Frontal cortex (tissue), 4 donors: Measurements from ENCODE around the gene DDIAS. TPM values are rescaled to one million over a fixed set of nuclear protein-coding genes. Genes with fewer than 3 reads are reported as not detected.

Experiments
- DNase-seq, 2 donors: peaks; one replicate each; pipeline ENCODE4 v3.0.0; 2012; ENCODE audit warnings: low spot score in 2 of 2
- FAIRE-seq: peaks from 2 replicates; lab custom pipeline; 2012; peaks lifted over from hg19 to GRCh38; lab: Jason Lieb, UNC
- total RNA-seq: library from RNA; depleted of rRNA; stranded (reverse); fragments of >200 nt; gene quantifications from one replicate; pipeline ENCODE4 v1.2.3, GENCODE V29; 2014
- donor health status: control.
- donor health status: control.
- donor health status: control.

The DDIAS gene
- total RNA-seq, 1 donor from 2014 or later = 1.6 TPM

- FAIRE-seq = no peak
- DNase-seq = no peak
Measured at GRCh38 chr11:82889133-82890001, 12.2 kb upstream of the DDIAS start.

- FAIRE-seq (no peak), DNase-seq (no peak)
Measured at GRCh38 chr11:82890002-82890341, 11.6 kb upstream of the DDIAS start.

- no peak for DNase-seq
- FAIRE-seq = no peak
Measured at GRCh38 chr11:82890936-82891335, 10.6 kb upstream of the DDIAS start.

- no peak for FAIRE-seq
- no peak for DNase-seq
Measured at GRCh38 chr11:82892611-82893169, 8.8 kb upstream of the DDIAS start.

- no peak for FAIRE-seq
- DNase-seq = no peak
Measured at GRCh38 chr11:82895437-82896091, 6.0 kb upstream of the DDIAS start.

- DNase-seq (no peak), FAIRE-seq (no peak)
Measured at GRCh38 chr11:82896183-82896582, 5.4 kb upstream of the DDIAS start.

GRCh38 chr11:82898241-82898640 lies 3.3 kb upstream of the DDIAS start:
- no peak for DNase-seq
- no peak for FAIRE-seq

GRCh38 chr11:82899186-82899820 lies 2.2 kb upstream of the DDIAS start:
- no peak for FAIRE-seq
- DNase-seq = no peak

- DNase-seq (no peak), FAIRE-seq (no peak)
Measured at GRCh38 chr11:82899957-82900276, 1.6 kb upstream of the DDIAS start.

- DNase-seq (peak; percentile 52 to 84), FAIRE-seq (no peak)
Measured at GRCh38 chr11:82900277-82901164, 1.0 kb upstream of the DDIAS start, which contains the start of gene PRCP. PRCP (minus strand) TSS chr11:82900430; CDS start chr11:82900402, 28 bp downstream.

- DNase-seq (no peak), FAIRE-seq (no peak)
Measured at GRCh38 chr11:82901922-82902485, 468 bp downstream of the DDIAS start.

- FAIRE-seq = no peak
- DNase-seq = no peak
Measured at GRCh38 chr11:82902880-82903279, 1.3 kb downstream of the DDIAS start.

GRCh38 chr11:82903843-82904586 lies 2.5 kb downstream of the DDIAS start:
- no peak for DNase-seq
- FAIRE-seq = no peak

- FAIRE-seq = peak; percentile 92
- DNase-seq = no peak
Measured at GRCh38 chr11:82906236-82906635, 4.7 kb downstream of the DDIAS start.

- DNase-seq = no peak
- FAIRE-seq = no peak
Measured at GRCh38 chr11:82906931-82907330, 5.4 kb downstream of the DDIAS start.

- no peak for FAIRE-seq
Measured at GRCh38 chr11:82907371-82907770, 5.8 kb downstream of the DDIAS start.

GRCh38 chr11:82908311-82908710 lies 6.8 kb downstream of the DDIAS start:
- no peak for FAIRE-seq
- no peak for DNase-seq

More at GRCh38 chr11:82907371-82907770, 5.8 kb downstream of the DDIAS start:
- no peak for DNase-seq

- FAIRE-seq = no peak
- no peak for DNase-seq
Measured at GRCh38 chr11:82909015-82909640, 7.6 kb downstream of the DDIAS start.
